MM.1S (cell line): ENCODE data around the gene POTEI.
"Not testable (repeated sequence)": the region's sequence is repeated elsewhere in the genome, so short reads cannot be mapped to it uniquely, and the experiment has no call there.

Source experiments
- DNase-seq: peaks from one replicate; pipeline ENCODE4 v3.0.0-alpha.2; 2015
- H2AFZ ChIP-seq: fragments of 300-600 bp; sonication (generic); 2 replicates; pipeline ENCODE4 v1.6.0; 2016; ENCODE audit warnings: antibody characterized with exemption, low read length
- H3F3A ChIP-seq: fragments of 300-600 bp; sonication (generic); 2 replicates; pipeline ENCODE4 v1.6.1; 2016; ENCODE audit warnings: mild to moderate bottlenecking, antibody characterized with exemption, low read length, moderate library complexity, mixed read lengths; ENCODE audit not compliant: insufficient read depth
- H3K27ac ChIP-seq: fragments of 300-600 bp; sonication (generic); 2 replicates; pipeline ENCODE4 v1.5.1; 2016; ENCODE audit warnings: mild to moderate bottlenecking, low read length
- H3K27me3 ChIP-seq: fragments of 300-600 bp; sonication (generic); replicated peaks from 2 replicates; pipeline ENCODE4 v1.6.0; 2016; ENCODE audit warnings: low read length; ENCODE audit not compliant: insufficient read depth
- H3K36me3 ChIP-seq: fragments of 300-600 bp; sonication (generic); replicated peaks from 2 replicates; pipeline ENCODE4 v1.6.1; 2016; ENCODE audit warnings: mild to moderate bottlenecking, low read length, mixed read lengths; ENCODE audit not compliant: insufficient read depth
- H3K4me1 ChIP-seq: fragments of 300-600 bp; sonication (generic); 2 replicates; pipeline ENCODE4 v1.6.1; 2016; ENCODE audit warnings: low read length, mixed read lengths
- H3K4me2 ChIP-seq: fragments of 300-600 bp; sonication (generic); 2 replicates; pipeline ENCODE4 v1.6.0; 2016; ENCODE audit warnings: low read depth, low read length
- H3K4me3 ChIP-seq: fragments of 300-600 bp; sonication (generic); 2 replicates; pipeline ENCODE4 v1.5.1; 2016; ENCODE audit warnings: low read length, mixed read lengths
- H3K79me2 ChIP-seq: fragments of 300-600 bp; sonication (generic); 2 replicates; pipeline ENCODE4 v1.6.1; 2016; ENCODE audit warnings: mixed run types, low read length, mixed read lengths
- H3K9ac ChIP-seq: fragments of 300-600 bp; sonication (generic); 2 replicates; pipeline ENCODE4 v1.6.1; 2016; ENCODE audit warnings: low read length, mixed read lengths
- H3K9me2 ChIP-seq: fragments of 300-600 bp; sonication (generic); replicated peaks from 2 replicates; pipeline ENCODE4 v1.6.1; 2016; ENCODE audit warnings: mild to moderate bottlenecking, low read length, mixed read lengths; ENCODE audit not compliant: insufficient read depth
- H3K9me3 ChIP-seq: fragments of 300-600 bp; sonication (generic); replicated peaks from 2 replicates; pipeline ENCODE4 v1.6.1; 2016; ENCODE audit warnings: mild to moderate bottlenecking, low read length, mixed read lengths; ENCODE audit not compliant: insufficient read depth
- H4K20me1 ChIP-seq: fragments of 300-600 bp; sonication (generic); 2 replicates; pipeline ENCODE4 v1.6.1; 2016; ENCODE audit warnings: mild to moderate bottlenecking, low read length, moderate library complexity, mixed read lengths; ENCODE audit not compliant: insufficient read depth

The POTEI gene

DNA sequence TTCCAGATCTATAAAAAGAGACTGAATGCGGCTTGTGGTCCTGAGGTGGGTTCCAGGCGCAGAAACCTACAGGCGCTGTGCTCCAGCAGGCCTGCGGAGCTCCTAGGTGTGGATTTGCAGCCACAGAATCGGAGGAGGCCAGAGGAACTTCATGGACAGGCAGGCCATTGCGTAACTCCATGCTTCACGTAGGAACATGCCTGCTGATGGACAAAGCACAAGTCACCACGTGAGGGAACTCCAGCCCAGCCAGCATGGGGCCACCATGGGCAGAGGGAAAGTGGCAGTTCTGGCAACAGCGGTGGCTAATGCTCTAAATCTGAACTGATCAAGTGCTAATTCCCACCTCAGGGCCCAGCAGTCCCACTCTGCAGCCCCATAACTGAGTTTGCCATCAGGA lies 29.1 kb upstream of the POTEI start:
- H3K9me3 ChIP-seq, H3K4me2 ChIP-seq, H3F3A ChIP-seq, H4K20me1 ChIP-seq, H3K36me3 ChIP-seq, DNase-seq, H3K4me3 ChIP-seq, H2AFZ ChIP-seq, H3K4me1 ChIP-seq, H3K27ac ChIP-seq, H3K79me2 ChIP-seq, H3K9me2 ChIP-seq, H3K27me3 ChIP-seq, H3K9ac ChIP-seq: not testable (repeated sequence)

DNA sequence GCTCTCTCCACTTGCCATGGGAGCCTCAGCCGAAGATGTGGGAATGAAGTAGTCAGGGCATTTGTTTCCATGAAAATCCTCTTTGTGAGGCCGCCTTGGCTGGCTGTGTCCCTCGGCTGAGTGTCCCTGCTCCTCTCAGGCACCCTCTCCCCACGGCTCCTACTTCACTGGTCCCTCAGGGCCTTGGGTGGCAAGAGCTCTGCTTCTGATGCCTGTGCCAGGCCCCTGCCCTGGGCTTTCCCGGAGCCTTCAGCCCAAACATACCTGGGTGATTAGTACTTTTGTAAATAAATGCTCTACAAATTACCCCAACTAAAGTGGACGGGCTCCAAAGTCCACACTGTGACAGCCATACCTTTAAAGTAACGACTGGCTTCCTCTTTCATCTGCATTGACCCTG lies 27.5 kb upstream of the POTEI start:
- not testable (repeated sequence) for H3K4me1 ChIP-seq, H3K4me3 ChIP-seq, H3K9ac ChIP-seq, H3K27me3 ChIP-seq, H3K79me2 ChIP-seq, H3K4me2 ChIP-seq, H2AFZ ChIP-seq, H3K36me3 ChIP-seq, H4K20me1 ChIP-seq, H3K9me2 ChIP-seq, H3K27ac ChIP-seq, H3K9me3 ChIP-seq, DNase-seq, H3F3A ChIP-seq

DNA sequence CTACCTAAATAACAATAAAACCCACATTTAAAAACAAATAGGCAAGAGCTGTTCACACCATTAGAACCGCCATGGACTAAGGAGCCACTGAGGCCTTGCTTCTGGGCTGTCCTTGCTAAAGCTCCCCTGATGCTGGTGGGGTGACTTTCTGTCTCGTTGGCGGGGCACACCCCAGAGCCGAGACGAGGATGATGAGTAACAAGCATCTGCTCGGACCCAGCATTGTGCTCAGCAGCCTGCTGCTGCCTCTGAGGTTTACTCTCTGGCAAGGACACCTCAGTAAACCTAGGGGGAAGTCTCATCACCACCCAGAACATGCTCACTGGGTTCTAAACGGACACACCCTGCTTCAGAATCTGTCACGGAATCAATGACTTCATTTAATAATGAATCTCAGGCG lies 22.5 kb upstream of the POTEI start:
- not testable (repeated sequence) for H3K9me3 ChIP-seq, H3K4me2 ChIP-seq, H3K27me3 ChIP-seq, H3F3A ChIP-seq, DNase-seq, H3K4me1 ChIP-seq, H3K9me2 ChIP-seq, H3K9ac ChIP-seq, H3K27ac ChIP-seq, H3K4me3 ChIP-seq, H3K79me2 ChIP-seq, H3K36me3 ChIP-seq, H4K20me1 ChIP-seq, H2AFZ ChIP-seq

DNA sequence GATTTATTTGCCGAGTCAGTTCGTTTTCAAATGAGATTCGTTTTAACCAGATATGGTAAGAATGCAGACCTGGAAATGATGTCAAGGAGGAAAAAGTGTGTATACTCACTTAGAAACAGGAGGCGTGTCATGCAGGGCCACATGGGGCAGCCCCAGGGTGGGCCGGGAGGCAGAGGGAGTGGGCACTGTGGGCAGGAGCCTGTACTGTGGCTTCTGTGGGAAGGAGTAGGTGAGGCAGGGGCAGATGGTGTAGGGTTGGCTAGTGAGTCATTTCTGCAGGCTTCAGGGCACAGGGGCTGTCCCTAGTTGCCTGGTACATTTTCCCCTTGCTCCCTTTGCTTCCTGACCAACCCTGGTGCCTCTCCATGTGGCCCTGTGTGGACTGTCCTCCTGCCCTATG lies 22.1 kb upstream of the POTEI start:
- H3K27ac ChIP-seq, H3K4me3 ChIP-seq, H3K9ac ChIP-seq, H3F3A ChIP-seq, H3K27me3 ChIP-seq, H4K20me1 ChIP-seq, H3K9me3 ChIP-seq, H3K4me1 ChIP-seq, DNase-seq, H2AFZ ChIP-seq, H3K36me3 ChIP-seq, H3K4me2 ChIP-seq, H3K79me2 ChIP-seq, H3K9me2 ChIP-seq: not testable (repeated sequence)

DNA sequence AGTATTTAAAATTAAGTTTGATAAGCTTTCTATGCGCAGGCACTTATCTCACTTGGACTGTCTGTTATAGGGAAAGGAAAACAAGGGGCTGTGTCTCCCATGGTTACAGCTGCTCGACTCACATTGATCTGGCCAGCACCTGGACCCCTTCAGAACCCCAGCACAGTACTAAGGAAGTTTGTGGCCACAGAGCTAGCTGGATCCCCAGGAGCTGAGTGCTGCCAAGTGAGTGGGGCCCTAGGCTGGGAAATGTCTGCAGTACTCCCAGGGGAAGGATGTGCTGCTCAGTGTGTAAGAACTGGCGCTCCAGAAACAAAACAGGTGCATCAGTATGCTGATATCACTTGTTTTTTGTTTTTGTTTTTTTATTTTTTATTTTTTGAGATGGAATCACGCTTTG lies 21.1 kb upstream of the POTEI start:
- not testable (repeated sequence) for H4K20me1 ChIP-seq, H2AFZ ChIP-seq, H3K9ac ChIP-seq, H3K9me3 ChIP-seq, H3K4me2 ChIP-seq, H3K27ac ChIP-seq, H3K4me3 ChIP-seq, H3K4me1 ChIP-seq, H3K36me3 ChIP-seq, H3F3A ChIP-seq, H3K27me3 ChIP-seq, H3K9me2 ChIP-seq, H3K79me2 ChIP-seq, DNase-seq

DNA sequence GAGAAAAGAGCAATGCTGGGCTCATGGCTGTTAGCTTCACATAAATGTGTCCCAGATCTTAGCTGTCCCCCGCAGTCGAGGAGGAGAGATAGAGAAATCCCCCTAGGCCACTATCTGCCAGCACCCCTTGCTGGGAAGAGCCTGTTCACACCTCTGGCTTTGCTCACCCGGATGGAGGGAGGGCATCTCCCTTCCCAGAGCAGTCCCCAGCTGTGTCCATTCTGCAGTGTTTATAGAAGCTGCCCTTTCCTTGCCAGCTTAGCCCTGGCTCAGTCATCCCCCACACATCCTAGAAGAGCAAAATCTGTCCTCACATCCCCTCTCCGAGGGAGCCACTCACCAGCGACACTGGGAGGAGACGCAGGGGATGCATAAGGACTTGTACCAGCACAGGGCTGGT lies 20.4 kb upstream of the POTEI start:
- DNase-seq, H3K4me1 ChIP-seq, H2AFZ ChIP-seq, H3K79me2 ChIP-seq, H3K27ac ChIP-seq, H3K9ac ChIP-seq, H3K9me3 ChIP-seq, H3K27me3 ChIP-seq, H3K4me2 ChIP-seq, H4K20me1 ChIP-seq, H3K36me3 ChIP-seq, H3K9me2 ChIP-seq, H3K4me3 ChIP-seq, H3F3A ChIP-seq: not testable (repeated sequence)

DNA sequence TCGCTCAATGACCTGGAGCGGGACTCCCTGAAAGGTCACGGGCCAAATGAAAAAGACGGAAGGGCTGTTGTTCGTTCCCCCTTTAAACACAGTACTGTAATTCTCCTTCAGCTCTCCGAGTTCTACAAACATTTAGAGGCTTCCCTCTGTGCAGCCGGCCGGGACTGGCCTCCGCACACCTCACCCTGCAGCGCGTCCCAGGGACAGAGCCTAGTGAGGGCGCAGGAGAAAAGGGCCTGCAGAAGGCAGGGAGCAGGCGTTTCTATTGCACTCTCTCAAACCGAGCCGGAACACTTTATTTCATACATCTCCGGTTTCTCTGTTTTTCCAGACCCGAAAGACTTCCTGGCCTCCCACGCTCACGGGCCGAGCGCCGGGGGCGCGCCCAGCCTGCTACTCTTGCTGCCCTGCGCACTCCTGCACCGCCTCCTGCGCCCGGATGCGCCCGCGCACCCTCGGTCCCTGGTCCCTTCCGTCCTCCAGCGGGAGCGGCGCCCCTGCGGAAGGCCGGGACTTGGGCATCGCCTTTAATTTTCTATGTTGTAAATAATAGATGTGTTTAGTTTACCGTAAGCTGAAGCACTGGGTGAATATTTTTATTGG lies 18.3 kb upstream of the POTEI start:
- DNase-seq, H3K4me3 ChIP-seq, H3K9me2 ChIP-seq, H3F3A ChIP-seq, H3K27ac ChIP-seq, H3K4me1 ChIP-seq, H3K79me2 ChIP-seq, H2AFZ ChIP-seq, H3K9me3 ChIP-seq, H3K9ac ChIP-seq, H4K20me1 ChIP-seq, H3K4me2 ChIP-seq, H3K36me3 ChIP-seq, H3K27me3 ChIP-seq: not testable (repeated sequence)

DNA sequence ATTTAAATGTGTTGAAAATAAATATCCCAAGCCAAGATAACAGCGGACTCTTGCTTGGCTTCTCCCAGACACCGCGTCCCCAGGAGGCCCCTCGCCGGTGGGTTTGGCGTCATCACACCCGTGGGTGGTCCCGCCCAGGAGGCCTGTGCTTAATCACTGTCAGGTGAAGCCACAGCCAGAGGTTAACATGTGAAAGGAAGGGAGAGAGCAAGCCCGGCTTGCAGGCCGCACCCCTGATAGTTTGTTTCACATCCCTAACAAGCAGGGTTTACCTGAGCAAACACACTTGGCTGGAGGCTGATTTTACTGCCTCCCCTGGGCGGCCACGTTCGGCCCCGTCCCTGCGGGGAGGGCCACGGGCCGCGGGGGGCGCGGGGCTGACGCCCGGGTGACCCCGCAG lies 13.3 kb upstream of the POTEI start:
- H3K4me1 ChIP-seq, H3K4me3 ChIP-seq, H3K9ac ChIP-seq, H2AFZ ChIP-seq, DNase-seq, H3K27ac ChIP-seq, H3K9me2 ChIP-seq, H3K9me3 ChIP-seq, H4K20me1 ChIP-seq, H3K36me3 ChIP-seq, H3K4me2 ChIP-seq, H3K79me2 ChIP-seq, H3F3A ChIP-seq, H3K27me3 ChIP-seq: not testable (repeated sequence)
